ENCODE data around the gene SNRNP200. TPM values are rescaled to one million over a fixed set of nuclear protein-coding genes. Genes with fewer than 3 reads are reported as not detected.

Gene SNRNP200
- total RNA-seq, 1 donor from 2014 or later: 114 TPM

- H3K27me3 Mint-ChIP-seq (ENCODE audit: unreplicated experiment): no peaks in the 10 kb centered on the region
- no peak for DNase-seq (ENCODE audit: extremely low spot score, unreplicated experiment)
- no peaks in the 10 kb centered on the region for H3K9me3 Mint-ChIP-seq (ENCODE audit: unreplicated experiment)
- H3K4me1 Mint-ChIP-seq (ENCODE audit: unreplicated experiment): peaks cover 39% of the 10 kb centered on the region
- no peak for TF ChIP-seq CTCF (IDR thresholded peaks at IDR 0.05)
- no peak overlapping the region for H3K27ac Mint-ChIP-seq (ENCODE audit: unreplicated experiment)
- H3K4me3 Mint-ChIP-seq (ENCODE audit: unreplicated experiment): no peak overlapping the region
- no peaks in the 10 kb centered on the region for H3K36me3 Mint-ChIP-seq (ENCODE audit: unreplicated experiment)
These were observed 57.5 kb downstream of the SNRNP200 start for GRCh38 chr2:96247896-96248295.

GRCh38 chr2:96247009-96247408, 58.3 kb downstream of the SNRNP200 start:
- no peak for TF ChIP-seq CTCF (IDR thresholded peaks at IDR 0.05)
- Mint-ChIP-seq H3K27me3 (ENCODE audit: unreplicated experiment) (no peaks in the 10 kb centered on the region), H3K9me3 (ENCODE audit: unreplicated experiment) (no peaks in the 10 kb centered on the region), H3K4me1 (ENCODE audit: unreplicated experiment) (peaks cover 38% of the 10 kb centered on the region), H3K27ac (ENCODE audit: unreplicated experiment) (no peak overlapping the region), H3K4me3 (ENCODE audit: unreplicated experiment) (no peak overlapping the region), H3K36me3 (ENCODE audit: unreplicated experiment) (no peaks in the 10 kb centered on the region)
- DNase-seq (ENCODE audit: extremely low spot score, unreplicated experiment): no peak

- Mint-ChIP-seq H3K36me3 (ENCODE audit: unreplicated experiment) (no peaks in the 10 kb centered on the region), H3K4me3 (ENCODE audit: unreplicated experiment) (no peak overlapping the region), H3K9me3 (ENCODE audit: unreplicated experiment) (no peaks in the 10 kb centered on the region), H3K27ac (ENCODE audit: unreplicated experiment) (peak overlapping the region; percentile 25), H3K27me3 (ENCODE audit: unreplicated experiment) (no peaks in the 10 kb centered on the region), H3K4me1 (ENCODE audit: unreplicated experiment) (peaks cover 27% of the 10 kb centered on the region)
- no peak for DNase-seq (ENCODE audit: extremely low spot score, unreplicated experiment)
- TF ChIP-seq CTCF (IDR thresholded peaks at IDR 0.05): no peak
These were observed 59.5 kb downstream of the SNRNP200 start for GRCh38 chr2:96245609-96246390.

GRCh38 chr2:96243843-96244242, 61.5 kb downstream of the SNRNP200 start:
- peaks cover 10% of the 10 kb centered on the region for H3K4me1 Mint-ChIP-seq (ENCODE audit: unreplicated experiment)
- no peak overlapping the region for H3K4me3 Mint-ChIP-seq (ENCODE audit: unreplicated experiment)
- no peaks in the 10 kb centered on the region for H3K9me3 Mint-ChIP-seq (ENCODE audit: unreplicated experiment)
- no peak for DNase-seq (ENCODE audit: extremely low spot score, unreplicated experiment)
- H3K27ac Mint-ChIP-seq (ENCODE audit: unreplicated experiment): no peak overlapping the region
- TF ChIP-seq CTCF (IDR thresholded peaks at IDR 0.05): no peak
- no peaks in the 10 kb centered on the region for H3K36me3 Mint-ChIP-seq (ENCODE audit: unreplicated experiment)
- H3K27me3 Mint-ChIP-seq (ENCODE audit: unreplicated experiment): no peaks in the 10 kb centered on the region

- H3K36me3 Mint-ChIP-seq (ENCODE audit: unreplicated experiment): no peaks in the 10 kb centered on the region
- no peaks in the 10 kb centered on the region for H3K27me3 Mint-ChIP-seq (ENCODE audit: unreplicated experiment)
- H3K4me3 Mint-ChIP-seq (ENCODE audit: unreplicated experiment): no peak overlapping the region
- TF ChIP-seq CTCF (IDR thresholded peaks at IDR 0.05): no peak
- DNase-seq (ENCODE audit: extremely low spot score, unreplicated experiment): no peak
- peak overlapping the region; percentile 52 for H3K27ac Mint-ChIP-seq (ENCODE audit: unreplicated experiment)
- no peaks in the 10 kb centered on the region for H3K9me3 Mint-ChIP-seq (ENCODE audit: unreplicated experiment)
- H3K4me1 Mint-ChIP-seq (ENCODE audit: unreplicated experiment): peaks cover 5% of the 10 kb centered on the region
These were observed 63.3 kb downstream of the SNRNP200 start for GRCh38 chr2:96241900-96242611.
